VCaP (cell line): ENCODE results near the gene LRRC26.
A peak's percentile ranks its signal among the peaks of the same experiment; 100 is the strongest.

ENCODE experiments used
- H3K27ac ChIP-seq: fragments of 450-650 bp; 2 replicates; pipeline ENCODE4 v1.5.1; 2017
- TF ChIP-seq, protein P1 (sequence below): fragments of 450-650 bp; conservative IDR thresholded peaks from 2 replicates; pipeline ENCODE4 v1.5.1; 2017; ENCODE audit warnings: mild to moderate bottlenecking, moderate library complexity

The LRRC26 gene

DNA sequence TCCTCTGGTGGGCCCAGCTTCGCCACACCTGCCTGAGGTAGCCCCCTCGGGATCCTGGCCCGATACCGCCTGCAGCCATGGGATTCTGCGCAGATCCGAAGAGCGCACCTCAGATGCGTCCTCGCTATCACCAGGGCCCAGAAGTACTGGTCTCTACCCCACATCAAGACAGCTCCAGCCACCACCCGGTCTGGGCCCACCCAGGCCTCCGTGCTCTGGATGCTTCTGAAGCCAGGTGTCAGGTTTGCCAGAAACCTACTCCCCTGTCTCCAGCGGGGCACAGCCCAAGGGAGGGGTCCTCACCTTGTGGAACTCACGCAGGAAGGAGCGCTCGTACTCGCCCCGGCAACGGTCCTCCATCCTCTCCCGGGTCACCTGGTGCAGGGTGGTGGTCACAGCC, 16.1 kb upstream of the LRRC26 start:
- TF ChIP-seq, protein P1, sequence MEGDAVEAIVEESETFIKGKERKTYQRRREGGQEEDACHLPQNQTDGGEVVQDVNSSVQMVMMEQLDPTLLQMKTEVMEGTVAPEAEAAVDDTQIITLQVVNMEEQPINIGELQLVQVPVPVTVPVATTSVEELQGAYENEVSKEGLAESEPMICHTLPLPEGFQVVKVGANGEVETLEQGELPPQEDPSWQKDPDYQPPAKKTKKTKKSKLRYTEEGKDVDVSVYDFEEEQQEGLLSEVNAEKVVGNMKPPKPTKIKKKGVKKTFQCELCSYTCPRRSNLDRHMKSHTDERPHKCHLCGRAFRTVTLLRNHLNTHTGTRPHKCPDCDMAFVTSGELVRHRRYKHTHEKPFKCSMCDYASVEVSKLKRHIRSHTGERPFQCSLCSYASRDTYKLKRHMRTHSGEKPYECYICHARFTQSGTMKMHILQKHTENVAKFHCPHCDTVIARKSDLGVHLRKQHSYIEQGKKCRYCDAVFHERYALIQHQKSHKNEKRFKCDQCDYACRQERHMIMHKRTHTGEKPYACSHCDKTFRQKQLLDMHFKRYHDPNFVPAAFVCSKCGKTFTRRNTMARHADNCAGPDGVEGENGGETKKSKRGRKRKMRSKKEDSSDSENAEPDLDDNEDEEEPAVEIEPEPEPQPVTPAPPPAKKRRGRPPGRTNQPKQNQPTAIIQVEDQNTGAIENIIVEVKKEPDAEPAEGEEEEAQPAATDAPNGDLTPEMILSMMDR: no peak

DNA sequence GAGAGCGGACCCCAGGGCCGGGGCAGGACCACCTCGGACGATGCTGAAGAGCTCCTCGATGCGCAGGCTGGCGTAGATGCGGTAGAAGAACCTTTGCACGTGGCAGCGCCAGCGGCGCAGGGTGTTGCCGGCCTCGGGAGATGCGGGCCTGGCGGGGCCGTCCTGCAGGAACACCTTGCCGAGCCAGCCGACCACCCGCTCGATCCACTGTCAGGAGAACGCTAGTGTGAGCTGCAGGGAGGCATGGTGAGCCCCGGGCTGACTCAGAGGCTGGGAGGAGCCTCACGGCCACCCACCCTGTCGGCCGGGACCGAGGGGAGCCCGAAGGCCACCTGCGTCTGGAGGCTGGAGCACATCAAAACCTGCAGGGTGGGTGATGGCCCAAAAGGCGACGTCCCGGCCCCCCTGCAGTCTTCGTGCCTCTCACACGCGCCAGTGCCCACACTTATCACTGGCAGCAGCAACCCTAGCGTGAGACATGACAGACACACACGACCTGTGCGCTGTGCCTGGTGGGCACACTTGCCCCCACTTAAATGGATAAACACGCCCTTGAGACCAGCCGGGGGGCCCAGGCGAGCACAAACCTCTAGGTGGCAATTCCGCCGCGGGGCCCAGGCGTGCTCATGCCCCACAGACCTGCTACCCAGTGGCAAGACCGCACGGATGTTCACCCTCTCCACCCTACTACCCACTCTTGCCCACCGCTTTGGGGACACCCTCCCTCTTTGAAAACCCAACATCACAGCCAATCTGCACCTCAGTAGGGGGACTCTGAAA, 15.2 kb upstream of the LRRC26 start:
- no peak overlapping the region for H3K27ac ChIP-seq
- TF ChIP-seq, protein P1: no peak

More for the DNA sequence above, 16.1 kb upstream of the LRRC26 start:
- peak overlapping the region; percentile 16; the same call in 1 of the 2 replicates for H3K27ac ChIP-seq

DNA sequence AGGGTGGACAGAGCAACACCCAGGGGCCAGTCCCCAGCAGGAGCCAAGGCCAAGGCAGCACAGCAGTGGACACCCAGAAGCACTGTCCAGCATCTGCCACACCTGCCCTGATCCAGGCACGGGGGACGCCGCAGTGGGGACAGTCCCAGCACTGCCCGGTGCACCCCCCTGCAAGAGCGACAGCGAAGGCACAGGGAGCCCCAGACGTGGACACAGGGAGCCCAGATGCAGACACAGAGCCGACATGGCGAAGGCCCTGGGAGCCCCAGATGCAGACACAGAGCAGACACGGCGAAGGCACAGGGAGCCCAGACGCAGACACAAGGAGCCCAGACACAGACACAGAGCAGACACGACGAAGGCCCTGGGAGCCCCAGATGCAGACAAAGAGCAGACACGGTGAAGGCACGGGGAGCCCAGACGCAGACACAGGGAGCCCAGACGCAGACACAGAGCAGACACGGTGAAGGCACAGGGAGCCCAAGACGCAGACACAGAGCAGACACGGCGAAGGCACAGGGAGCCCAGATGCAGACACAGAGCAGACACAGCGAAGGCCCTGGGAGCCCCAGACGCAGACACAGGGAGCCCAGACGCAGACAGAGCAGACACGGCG, 14.2 kb upstream of the LRRC26 start:
- H3K27ac ChIP-seq: no peak overlapping the region
- TF ChIP-seq, protein P1: no peak

DNA sequence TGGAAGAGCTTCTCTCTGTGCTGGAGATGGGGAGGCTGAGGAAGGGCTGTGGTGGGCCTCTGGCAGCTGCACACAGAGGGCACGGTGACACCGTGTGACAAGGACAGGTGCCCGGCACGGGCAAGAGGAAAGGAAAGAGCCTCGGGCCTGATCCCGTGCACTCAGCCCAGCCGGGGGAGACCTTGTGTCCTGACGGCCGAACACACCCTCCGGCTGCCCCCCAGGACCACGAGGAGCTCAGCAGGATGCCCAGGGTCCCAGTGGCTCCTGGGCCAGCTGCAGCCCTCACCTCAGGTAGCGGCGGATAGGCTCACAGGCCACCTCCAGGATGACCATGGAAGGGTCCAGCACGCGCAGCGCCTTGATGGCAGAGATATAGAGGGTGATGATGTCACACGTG, 13.0 kb upstream of the LRRC26 start:
- H3K27ac ChIP-seq: no peak overlapping the region
- TF ChIP-seq, protein P1: no peak

DNA sequence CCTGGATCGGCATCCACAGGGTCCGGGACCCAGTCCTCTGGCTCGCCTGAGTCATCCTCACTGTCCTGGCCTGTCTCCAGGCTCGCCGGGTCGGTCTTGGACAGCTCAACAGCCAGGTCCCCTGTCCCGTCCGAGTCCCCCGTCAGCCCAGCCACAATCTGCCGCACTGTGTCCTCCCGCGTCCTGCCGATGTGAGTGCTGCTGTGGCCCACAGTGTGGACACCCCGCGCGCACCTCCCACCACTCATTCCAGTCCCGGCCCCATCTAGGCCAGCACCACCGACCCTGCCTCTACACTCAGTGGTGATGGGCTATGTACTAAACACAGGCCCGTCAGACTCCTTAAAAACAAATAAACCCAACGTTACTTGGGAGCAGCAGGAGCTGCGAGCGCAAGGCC, 11.8 kb upstream of the LRRC26 start:
- no peak overlapping the region for H3K27ac ChIP-seq
- TF ChIP-seq, protein P1: no peak

DNA sequence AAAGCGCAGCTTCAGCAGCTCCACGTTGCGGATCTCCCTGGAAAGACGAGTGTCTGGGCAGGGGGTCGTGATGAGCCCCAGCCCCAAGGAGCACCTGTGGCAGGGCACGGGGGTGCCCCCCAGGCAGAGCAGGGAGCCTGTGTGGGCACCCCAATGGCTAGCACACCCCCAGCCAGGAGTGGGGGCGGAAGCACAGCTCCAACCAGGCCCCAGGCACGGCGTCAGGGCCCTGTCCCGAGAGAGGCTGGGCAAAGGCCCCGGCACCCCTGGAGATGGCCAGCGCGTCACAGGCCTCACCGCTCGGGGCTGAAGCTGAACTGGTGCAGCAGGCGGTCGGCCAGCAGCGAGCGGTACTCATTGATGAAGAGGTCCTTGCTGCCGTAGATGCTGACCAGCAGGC, 10.6 kb upstream of the LRRC26 start:
- no peak overlapping the region for H3K27ac ChIP-seq
- TF ChIP-seq, protein P1: no peak

DNA sequence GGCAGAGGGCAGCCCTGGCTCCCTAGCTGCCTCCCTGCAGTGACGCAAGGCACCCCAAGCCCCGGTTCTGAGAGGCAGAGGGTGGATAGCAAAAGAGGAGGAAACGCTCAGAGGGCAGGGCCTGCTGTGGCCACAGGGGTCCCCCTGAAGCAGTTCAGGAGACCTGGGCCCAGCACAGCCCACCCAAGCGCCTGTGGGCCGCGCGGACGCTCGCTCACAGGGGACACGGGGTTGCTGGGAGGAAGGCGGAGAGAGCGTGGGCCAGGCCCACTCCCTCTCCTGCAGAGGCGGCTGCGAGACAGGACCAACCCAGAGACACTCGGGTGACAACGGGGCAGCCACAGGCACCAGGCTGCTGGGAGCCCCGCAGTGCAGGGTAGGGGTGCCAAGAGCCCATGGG, 9.9 kb upstream of the LRRC26 start:
- TF ChIP-seq, protein P1: no peak
- H3K27ac ChIP-seq: no peak overlapping the region
